ENCODE measurements around the gene PLA2G4F.
A peak's percentile ranks its signal among the peaks of the same experiment; 100 is the strongest.

PLA2G4F gene

DNA sequence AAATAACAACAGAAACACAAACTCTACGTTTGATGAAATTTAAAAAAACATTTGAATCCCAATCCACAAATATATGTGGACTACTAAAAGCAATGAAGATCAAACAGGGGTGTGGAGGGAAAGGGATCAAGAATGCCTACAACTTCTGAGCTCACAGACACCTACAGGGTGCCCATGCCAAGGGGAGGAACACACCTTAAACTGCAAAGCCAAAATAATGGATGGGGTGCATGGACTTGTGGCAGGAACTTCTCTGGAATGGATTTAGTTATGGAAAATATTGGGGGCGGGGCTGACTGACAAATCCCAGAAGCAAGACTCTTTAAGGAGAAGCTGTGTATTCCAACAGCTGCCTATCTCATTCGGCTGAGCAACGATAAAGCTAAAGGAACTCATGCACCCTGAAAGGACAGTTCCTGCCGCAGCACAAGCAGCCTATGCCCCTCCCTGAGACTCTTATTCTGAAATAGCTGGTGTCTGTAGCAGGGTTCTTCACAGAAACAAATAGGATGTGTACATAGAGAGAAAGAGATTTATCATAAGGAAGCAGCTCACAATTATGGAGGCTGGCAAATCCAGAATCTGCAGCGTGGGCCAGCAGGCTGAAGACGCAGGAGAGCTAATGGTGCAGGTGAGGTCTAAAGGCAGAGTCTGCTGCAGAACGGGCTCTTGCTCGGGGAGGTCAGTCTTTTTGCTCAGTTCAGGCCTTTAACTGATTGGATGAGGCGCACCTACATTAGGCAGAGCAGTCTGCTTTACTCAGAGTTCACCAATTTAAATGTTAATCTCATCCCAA, 37.6 kb downstream of the PLA2G4F start:
- H3K9me3 Mint-ChIP-seq: no peaks in the 10 kb centered on the region
- H3K27me3 Mint-ChIP-seq: peaks cover 4% of the 10 kb centered on the region
- H3K4me3 Mint-ChIP-seq: no peak overlapping the region
- H3K27ac Mint-ChIP-seq: no peak overlapping the region
- no peaks in the 10 kb centered on the region for H3K36me3 Mint-ChIP-seq (ENCODE audit: low read depth)
- no peaks in the 10 kb centered on the region for H3K4me1 Mint-ChIP-seq (ENCODE audit: low read depth)

DNA sequence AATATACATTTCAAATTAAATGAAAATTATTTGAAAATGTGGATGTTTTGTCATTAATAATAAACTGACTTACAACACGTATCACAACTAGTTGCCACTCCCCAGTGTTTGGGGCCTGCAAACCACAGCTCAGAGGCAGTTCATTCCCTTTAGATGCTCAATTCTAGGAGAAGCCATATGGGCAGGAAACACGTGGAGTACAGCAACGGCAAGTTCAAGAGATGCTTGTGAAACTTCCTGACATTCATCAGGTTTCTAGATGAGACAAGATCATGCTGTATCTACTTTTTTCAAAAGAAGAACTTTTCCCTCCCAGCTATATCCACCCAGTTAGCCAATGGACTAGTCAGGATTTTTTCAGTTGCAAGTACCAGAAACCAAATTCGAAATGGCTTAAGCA, 44.5 kb downstream of the PLA2G4F start:
- Mint-ChIP-seq H3K27me3 (peaks cover 36% of the 10 kb centered on the region), H3K4me3 (no peak overlapping the region), H3K36me3 (ENCODE audit: low read depth) (no peaks in the 10 kb centered on the region), H3K9me3 (no peaks in the 10 kb centered on the region), H3K4me1 (ENCODE audit: low read depth) (peaks cover 8% of the 10 kb centered on the region), H3K27ac (no peak overlapping the region)

DNA sequence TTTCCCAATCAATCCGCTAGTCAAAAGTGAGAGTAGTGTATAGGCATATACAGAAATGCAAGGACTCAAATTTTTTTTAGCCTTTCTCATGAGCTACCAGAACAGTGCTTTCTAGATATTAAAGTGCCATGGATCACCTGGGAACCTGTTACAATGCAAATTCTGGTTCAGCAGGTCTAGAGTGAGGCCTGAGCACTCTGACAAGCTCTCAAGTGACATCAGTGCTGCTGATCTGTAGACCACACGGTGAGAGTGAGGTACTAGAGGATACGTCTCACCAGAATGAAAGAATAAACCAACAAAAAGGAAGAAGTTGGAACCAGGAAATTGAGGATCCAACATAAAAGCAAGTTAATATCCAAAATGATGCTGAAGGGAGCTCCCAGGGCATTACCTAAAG, 46.1 kb downstream of the PLA2G4F start:
- peaks cover 36% of the 10 kb centered on the region for H3K27me3 Mint-ChIP-seq
- H3K4me1 Mint-ChIP-seq (ENCODE audit: low read depth): peaks cover 8% of the 10 kb centered on the region
- no peak overlapping the region for H3K4me3 Mint-ChIP-seq
- no peaks in the 10 kb centered on the region for H3K36me3 Mint-ChIP-seq (ENCODE audit: low read depth)
- no peaks in the 10 kb centered on the region for H3K9me3 Mint-ChIP-seq
- no peak overlapping the region for H3K27ac Mint-ChIP-seq

DNA sequence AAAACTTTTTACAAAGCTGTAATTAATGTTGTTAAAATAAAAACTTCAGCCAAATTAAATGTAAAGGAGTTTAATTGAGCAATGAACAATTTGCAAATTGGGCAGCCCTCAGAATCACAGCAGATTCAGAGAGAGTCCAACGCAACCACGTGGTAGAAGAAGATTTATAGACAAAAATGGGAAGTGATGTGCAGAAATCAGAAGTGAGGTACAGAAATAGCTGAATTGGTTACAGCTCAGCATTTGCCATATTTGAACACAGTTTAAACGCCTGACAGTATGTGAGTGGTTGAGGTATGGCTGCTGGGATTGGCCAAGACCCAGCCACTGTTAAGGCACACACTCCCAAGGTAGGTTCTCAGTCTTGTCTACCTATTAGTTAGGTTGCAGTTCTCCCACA, 47.6 kb downstream of the PLA2G4F start:
- Mint-ChIP-seq H3K4me1 (ENCODE audit: low read depth) (peaks cover 8% of the 10 kb centered on the region), H3K27me3 (peaks cover 36% of the 10 kb centered on the region), H3K9me3 (no peaks in the 10 kb centered on the region), H3K4me3 (no peak overlapping the region), H3K27ac (no peak overlapping the region), H3K36me3 (ENCODE audit: low read depth) (no peaks in the 10 kb centered on the region)

DNA sequence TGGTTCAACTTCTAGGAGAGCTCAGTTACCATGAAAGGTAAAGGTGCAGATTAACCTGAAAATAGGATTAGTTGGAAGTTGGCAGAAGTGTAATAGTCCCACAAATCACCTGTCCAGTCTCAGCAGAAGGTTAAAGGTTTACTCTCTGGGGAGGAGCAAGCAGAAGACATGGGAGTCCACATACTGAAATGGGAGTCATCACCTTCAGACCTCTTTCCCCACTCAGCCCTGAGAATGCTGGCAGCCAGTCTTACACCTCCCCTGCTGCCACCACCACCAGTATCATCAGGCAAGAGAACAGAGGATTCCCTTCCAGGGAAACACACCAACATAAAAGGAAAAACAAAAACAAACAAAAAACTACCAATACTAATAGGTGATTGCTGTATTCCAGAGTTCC, 48.2 kb downstream of the PLA2G4F start:
- Mint-ChIP-seq H3K4me1 (ENCODE audit: low read depth) (peaks cover 8% of the 10 kb centered on the region), H3K9me3 (no peaks in the 10 kb centered on the region), H3K36me3 (ENCODE audit: low read depth) (no peaks in the 10 kb centered on the region), H3K27ac (no peak overlapping the region), H3K4me3 (no peak overlapping the region), H3K27me3 (peaks cover 31% of the 10 kb centered on the region)

DNA sequence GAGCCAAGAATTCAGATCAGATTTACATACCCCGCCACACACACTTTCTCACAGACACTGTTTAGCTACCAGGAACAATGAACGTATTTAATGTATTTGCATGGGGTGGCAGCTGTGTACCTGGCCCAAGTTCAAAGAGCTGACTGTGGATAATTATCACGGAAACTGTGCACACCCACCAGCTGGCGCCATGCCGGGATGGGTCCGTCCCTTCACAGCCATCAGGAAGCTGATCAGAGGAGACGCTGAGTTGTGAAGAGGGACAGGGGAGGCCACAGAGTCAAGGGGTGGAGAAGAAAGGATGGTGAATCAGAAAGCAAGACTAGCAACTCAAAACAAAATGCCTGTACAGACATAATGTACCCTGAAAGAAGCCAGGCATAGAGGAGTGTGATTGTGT, 49.0 kb downstream of the PLA2G4F start:
- H3K27ac Mint-ChIP-seq: no peak overlapping the region
- no peak overlapping the region for H3K4me3 Mint-ChIP-seq
- H3K27me3 Mint-ChIP-seq: peaks cover 29% of the 10 kb centered on the region
- peaks cover 8% of the 10 kb centered on the region for H3K4me1 Mint-ChIP-seq (ENCODE audit: low read depth)
- no peaks in the 10 kb centered on the region for H3K9me3 Mint-ChIP-seq
- no peaks in the 10 kb centered on the region for H3K36me3 Mint-ChIP-seq (ENCODE audit: low read depth)

DNA sequence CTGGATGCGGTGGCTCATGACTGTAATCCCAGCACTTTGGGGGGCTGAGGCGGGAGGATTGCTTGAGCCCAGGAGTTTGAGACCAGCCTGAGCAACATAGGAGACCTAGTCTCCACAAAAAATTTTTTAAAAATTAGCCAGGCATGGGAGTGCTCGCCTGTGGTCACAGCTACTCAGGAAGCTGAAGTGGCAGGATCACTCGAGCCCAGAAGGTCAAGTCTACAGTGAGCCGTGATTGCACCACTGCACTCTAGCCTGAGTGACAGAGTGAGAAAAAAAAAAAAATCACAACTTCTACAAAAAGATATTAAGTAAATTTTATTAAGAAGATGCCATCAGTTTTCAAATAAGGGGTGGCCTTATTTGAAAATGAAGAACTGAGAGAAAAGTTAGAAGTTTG, 50.1 kb downstream of the PLA2G4F start:
- H3K27ac Mint-ChIP-seq: no peak overlapping the region
- H3K36me3 Mint-ChIP-seq (ENCODE audit: low read depth): no peaks in the 10 kb centered on the region
- no peak overlapping the region for H3K4me3 Mint-ChIP-seq
- H3K27me3 Mint-ChIP-seq: peaks cover 27% of the 10 kb centered on the region
- H3K9me3 Mint-ChIP-seq: no peaks in the 10 kb centered on the region
- H3K4me1 Mint-ChIP-seq (ENCODE audit: low read depth): peaks cover 8% of the 10 kb centered on the region

DNA sequence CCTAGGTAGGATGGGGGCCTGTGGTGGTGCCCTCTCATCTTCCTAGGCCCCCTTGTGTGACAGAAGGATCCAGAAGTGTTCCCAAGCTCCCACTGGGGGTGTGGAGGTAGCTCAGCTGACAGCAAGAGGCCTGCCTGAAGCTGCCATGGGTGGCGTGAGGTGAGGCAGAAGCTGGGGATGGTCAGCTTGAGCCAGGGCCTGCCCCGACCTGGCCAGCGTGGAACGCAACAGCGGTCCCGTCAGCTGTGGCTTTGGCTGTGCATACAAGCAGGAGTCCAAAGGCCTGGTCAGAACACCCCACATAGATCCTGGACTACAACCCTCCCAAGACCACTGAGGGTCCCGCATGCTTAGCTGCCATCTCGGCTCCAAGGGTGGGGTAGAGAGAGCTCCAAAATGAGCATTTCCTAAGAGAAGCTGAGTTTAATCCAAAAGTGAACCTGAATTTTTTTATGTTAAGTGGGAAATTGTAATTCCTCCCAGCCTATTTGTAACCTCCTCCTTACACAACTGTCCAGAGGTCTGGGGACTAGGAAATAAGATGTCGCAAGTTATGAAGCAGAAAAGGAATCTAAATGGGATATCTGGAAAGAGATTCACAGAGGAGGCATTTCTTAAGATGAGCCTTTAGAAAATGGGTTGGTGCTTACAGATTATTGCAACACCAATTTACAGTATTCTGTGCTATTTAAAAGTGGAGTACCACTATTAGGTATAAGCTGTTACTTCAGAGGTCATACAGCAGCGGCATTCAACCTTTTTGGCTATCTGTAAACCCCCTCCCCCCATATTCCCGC, 52.1 kb downstream of the PLA2G4F start:
- Mint-ChIP-seq H3K27ac (no peak overlapping the region), H3K4me1 (ENCODE audit: low read depth) (peaks cover 8% of the 10 kb centered on the region), H3K4me3 (no peak overlapping the region), H3K9me3 (no peaks in the 10 kb centered on the region), H3K27me3 (peaks cover 21% of the 10 kb centered on the region), H3K36me3 (ENCODE audit: low read depth) (no peaks in the 10 kb centered on the region)

DNA sequence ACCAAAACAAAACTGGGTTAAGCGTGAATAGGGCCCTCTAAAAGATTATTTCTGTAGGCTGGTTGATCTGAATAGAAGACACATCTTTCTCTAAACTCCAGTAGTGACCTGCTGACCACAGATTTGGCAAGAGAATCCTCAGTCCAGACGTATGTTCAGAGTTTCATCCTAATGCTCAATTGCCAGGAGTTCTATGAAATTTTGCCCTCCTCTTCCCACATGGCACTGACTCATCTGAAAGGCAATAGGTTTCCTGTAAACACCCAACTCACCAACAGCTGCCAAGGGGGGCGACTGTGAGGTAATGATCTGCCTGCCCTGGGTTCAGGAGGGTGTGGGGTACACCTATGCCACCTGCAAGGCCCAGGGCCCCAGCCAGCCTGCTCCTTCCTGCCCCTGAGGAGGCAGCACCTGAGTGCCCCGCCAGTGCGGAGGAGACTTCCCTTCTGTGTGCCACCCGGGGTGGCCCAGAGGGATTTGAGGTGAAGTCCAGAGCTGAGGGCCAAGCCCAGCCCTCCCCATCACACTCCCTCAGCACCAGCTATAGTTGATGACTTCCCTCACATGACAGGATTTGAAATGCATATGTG, 53.7 kb downstream of the PLA2G4F start:
- Mint-ChIP-seq H3K36me3 (ENCODE audit: low read depth) (no peaks in the 10 kb centered on the region), H3K9me3 (no peaks in the 10 kb centered on the region), H3K4me3 (no peak overlapping the region), H3K4me1 (ENCODE audit: low read depth) (peaks cover 6% of the 10 kb centered on the region), H3K27ac (no peak overlapping the region), H3K27me3 (peaks cover 9% of the 10 kb centered on the region)

DNA sequence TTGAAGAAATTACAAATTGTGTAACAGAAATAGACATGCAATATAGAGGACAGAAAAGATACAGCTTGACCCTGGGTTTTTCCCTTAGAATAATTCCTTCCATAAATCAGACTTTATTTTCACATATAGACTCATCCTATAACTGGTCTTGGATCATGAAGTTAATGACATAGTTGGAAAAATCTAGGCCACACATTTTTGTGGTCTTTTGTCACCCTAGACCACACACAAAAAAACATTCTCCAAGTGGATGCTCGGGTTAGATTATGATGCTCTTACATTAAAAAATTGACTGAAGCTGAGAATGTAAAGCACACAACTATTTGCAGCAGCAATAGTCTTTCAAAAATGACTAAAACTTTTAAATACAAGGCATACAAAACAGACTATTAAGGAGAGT, 54.6 kb downstream of the PLA2G4F start:
- no peaks in the 10 kb centered on the region for H3K36me3 Mint-ChIP-seq (ENCODE audit: low read depth)
- no peak overlapping the region for H3K4me3 Mint-ChIP-seq
- H3K27ac Mint-ChIP-seq: no peak overlapping the region
- no peaks in the 10 kb centered on the region for H3K4me1 Mint-ChIP-seq (ENCODE audit: low read depth)
- no peaks in the 10 kb centered on the region for H3K9me3 Mint-ChIP-seq
- peaks cover 3% of the 10 kb centered on the region for H3K27me3 Mint-ChIP-seq

DNA sequence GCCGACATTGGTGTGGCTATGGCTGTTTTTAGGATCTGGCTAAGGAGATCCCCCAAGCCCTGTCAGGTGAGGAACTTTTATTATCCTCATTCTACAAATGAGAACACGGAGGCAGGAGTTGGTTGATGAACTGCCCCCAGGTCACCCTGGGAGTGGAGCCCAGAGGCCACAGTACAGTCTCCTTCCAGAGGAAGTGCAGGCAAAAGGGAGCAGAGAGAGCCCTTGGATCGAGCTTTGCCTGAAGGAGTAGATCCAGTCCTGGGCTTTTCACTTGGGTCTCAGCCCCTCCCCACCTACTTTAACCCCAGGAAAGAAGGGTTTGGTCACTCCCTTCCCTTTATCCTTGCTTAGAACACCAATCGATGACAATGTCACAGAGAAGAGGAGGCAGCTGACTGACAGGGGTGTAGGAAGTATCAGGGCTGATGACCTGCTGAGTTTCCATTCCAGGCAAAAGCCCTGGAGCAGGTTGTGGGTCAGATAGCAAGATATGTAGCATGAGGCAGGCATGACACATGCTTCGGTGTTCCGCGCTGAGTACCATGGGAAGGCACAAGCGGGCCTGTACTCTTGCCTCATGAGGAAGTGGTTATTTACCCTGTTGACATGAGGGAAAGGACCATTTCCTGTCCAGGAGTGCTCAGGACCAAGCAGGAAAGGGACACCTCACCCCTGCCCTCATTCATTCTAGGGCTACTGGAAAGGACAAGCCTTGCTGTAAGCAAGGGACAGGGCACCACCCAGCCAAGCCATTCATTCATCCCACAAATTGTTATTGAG, 56.2 kb downstream of the PLA2G4F start:
- no peaks in the 10 kb centered on the region for H3K4me1 Mint-ChIP-seq (ENCODE audit: low read depth)
- no peaks in the 10 kb centered on the region for H3K27me3 Mint-ChIP-seq
- no peaks in the 10 kb centered on the region for H3K36me3 Mint-ChIP-seq (ENCODE audit: low read depth)
- no peaks in the 10 kb centered on the region for H3K9me3 Mint-ChIP-seq
- H3K27ac Mint-ChIP-seq: peak overlapping the region; percentile 23
- H3K4me3 Mint-ChIP-seq: no peak overlapping the region

DNA sequence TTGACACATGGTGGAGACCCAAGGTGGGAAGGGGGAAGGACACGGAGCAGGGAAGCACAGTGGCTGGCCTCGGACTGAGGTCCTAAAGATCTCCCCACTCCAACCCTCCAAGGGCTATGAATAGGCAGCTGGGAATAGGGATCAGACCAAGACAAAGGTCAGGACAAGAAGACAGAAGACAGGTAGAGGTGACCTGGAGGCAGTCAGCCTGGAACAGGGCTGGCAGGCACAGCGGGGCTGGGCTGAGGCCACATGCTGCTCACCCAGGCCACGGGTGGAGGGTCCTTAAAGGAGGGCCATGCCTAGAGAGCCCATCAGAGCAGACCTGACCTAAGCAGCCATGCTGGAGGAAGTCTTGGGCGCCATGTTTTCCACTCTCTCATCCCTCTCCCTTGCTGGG, 59.4 kb downstream of the PLA2G4F start:
- no peak overlapping the region for H3K27ac Mint-ChIP-seq
- no peaks in the 10 kb centered on the region for H3K27me3 Mint-ChIP-seq
- H3K9me3 Mint-ChIP-seq: no peaks in the 10 kb centered on the region
- H3K4me1 Mint-ChIP-seq (ENCODE audit: low read depth): no peaks in the 10 kb centered on the region
- no peak overlapping the region for H3K4me3 Mint-ChIP-seq
- no peaks in the 10 kb centered on the region for H3K36me3 Mint-ChIP-seq (ENCODE audit: low read depth)

DNA sequence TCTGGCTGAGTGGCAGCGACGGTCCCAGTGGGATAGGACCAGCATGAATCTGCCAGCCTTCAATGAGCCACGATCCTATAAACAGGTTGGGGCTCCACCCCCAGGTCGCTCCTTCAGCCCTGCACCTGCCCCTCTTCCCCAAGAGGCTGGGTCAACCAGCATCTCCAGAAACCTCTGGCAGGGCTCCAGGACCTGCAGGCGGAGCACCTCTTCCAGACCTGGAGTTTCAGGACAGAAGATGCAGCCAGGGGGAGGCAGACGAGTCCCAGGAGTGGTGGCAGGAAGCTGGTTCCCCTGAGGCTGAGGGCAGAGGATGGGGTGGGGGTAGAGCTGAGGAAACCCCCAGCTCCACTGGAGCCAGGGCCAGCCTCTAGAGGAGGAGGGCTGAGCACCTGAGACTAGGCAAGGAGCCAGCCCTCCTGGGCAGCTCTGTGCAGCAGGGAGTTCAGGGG, 61.9 kb downstream of the PLA2G4F start, which contains the start of gene PLA2G4D:
TSS of gene PLA2G4D (minus strand) at position 51 of the 452 bp plus-strand sequence. CDS start 103 bp downstream, outside the sequence.
- Mint-ChIP-seq H3K27ac (no peak within 1 kb of the TSS), H3K27me3 (no peaks in the 10 kb centered on the region), H3K36me3 (ENCODE audit: low read depth) (no peaks in the 10 kb centered on the region), H3K4me1 (ENCODE audit: low read depth) (no peaks in the 10 kb centered on the region), H3K4me3 (no peak within 1 kb of the TSS), H3K9me3 (no peaks in the 10 kb centered on the region)

DNA sequence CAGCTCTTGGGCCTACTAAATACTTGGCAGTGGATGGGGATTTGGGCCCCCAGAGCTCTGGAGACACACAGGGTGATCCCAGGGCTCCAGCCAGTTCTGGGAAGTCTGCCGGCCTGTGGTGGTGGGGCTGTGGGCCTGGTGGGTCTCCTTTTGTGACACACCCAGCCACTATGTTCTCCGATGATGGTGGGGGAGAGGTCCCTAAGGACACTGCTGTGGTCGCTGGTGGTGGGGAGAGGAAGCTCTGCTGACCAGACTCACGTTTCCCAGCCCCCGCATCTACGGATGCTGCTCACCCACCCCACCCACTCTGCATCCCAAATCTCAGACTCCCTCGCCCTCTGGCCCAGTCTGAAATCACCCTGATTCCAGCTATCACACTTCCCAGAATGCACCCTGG, 62.5 kb downstream of the PLA2G4F start:
- H3K9me3 Mint-ChIP-seq: no peaks in the 10 kb centered on the region
- no peak overlapping the region for H3K4me3 Mint-ChIP-seq
- no peaks in the 10 kb centered on the region for H3K4me1 Mint-ChIP-seq (ENCODE audit: low read depth)
- no peaks in the 10 kb centered on the region for H3K36me3 Mint-ChIP-seq (ENCODE audit: low read depth)
- no peak overlapping the region for H3K27ac Mint-ChIP-seq
- H3K27me3 Mint-ChIP-seq: no peaks in the 10 kb centered on the region
